Fibroblast of lung (primary cell): Measurements from ENCODE around the gene NR4A1.

ENCODE experiments used
- EZH2 ChIP-seq: IDR thresholded peaks from 2 replicates; pipeline ENCODE4 v1.5.1; 2012; ENCODE audit warnings: low read length, control low read depth, mild to moderate bottlenecking; ENCODE audit errors: missing control alignments
- TF ChIP-seq, protein P1 (sequence below), 2 donors: IDR thresholded peaks in 1 of 2; conservative IDR thresholded peaks in 1 of 2; 1 replicate in 1 of 2; 2 replicates in 1 of 2; pipeline ENCODE4 v1.5.1; 2011 to 2012; ENCODE audit warnings: low read length in 2 of 2, control low read depth in 1 of 2, inconsistent platforms in 1 of 2, low read depth in 1 of 2, mild to moderate bottlenecking in 1 of 2

DNA sequence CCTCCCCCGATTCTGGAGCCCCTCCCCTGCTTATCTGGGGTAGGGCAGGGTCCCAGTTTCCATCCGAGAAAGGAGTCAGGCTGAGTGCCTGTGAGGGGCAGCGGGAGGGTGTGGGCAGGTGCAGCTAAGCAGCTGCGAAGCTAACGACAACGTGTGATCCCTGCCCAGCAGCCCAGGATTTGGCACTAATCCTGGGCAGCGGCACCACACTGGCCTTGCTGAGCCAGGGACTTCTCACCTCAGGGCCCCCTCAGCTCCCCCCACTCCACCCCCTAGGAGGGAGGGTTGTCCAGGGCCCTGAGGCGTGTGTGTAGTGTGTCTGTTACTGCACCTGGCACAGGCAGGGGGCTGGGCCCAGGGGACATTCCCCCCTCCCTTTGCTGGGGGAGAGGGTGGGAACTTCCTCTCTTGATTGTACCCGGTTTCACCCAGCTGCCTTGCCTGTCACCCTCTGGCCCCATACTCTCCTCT, 30.1 kb downstream of the NR4A1 start:
- TF ChIP-seq EZH2, result no peak
- TF ChIP-seq, protein P1, sequence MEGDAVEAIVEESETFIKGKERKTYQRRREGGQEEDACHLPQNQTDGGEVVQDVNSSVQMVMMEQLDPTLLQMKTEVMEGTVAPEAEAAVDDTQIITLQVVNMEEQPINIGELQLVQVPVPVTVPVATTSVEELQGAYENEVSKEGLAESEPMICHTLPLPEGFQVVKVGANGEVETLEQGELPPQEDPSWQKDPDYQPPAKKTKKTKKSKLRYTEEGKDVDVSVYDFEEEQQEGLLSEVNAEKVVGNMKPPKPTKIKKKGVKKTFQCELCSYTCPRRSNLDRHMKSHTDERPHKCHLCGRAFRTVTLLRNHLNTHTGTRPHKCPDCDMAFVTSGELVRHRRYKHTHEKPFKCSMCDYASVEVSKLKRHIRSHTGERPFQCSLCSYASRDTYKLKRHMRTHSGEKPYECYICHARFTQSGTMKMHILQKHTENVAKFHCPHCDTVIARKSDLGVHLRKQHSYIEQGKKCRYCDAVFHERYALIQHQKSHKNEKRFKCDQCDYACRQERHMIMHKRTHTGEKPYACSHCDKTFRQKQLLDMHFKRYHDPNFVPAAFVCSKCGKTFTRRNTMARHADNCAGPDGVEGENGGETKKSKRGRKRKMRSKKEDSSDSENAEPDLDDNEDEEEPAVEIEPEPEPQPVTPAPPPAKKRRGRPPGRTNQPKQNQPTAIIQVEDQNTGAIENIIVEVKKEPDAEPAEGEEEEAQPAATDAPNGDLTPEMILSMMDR (conservative IDR thresholded peaks at IDR 0.05 in 1 of 2, IDR thresholded peaks at IDR 0.05 in 1 of 2; ENCODE audit: low read depth in 1 of 2, low read length in 2 of 2), result no peak
